GM12864 (cell line): ENCODE measurements around the gene PARP1.

Experiments used
- DNase-seq: peaks from one replicate; pipeline ENCODE4 v3.0.0-alpha.2; 2011; ENCODE audit warnings: low read depth
- H3K4me3 ChIP-seq: 2 replicates; pipeline ENCODE4 v1.5.1; 2011; ENCODE audit warnings: mild to moderate bottlenecking, low read depth, low read length, control low read depth
- TF ChIP-seq, protein P1 (sequence below): IDR thresholded peaks from 2 replicates; pipeline ENCODE4 v1.5.1; 2011; ENCODE audit warnings: low read depth, mild to moderate bottlenecking, moderate library complexity, low read length, control low read depth, inconsistent platforms; ENCODE audit errors: missing control alignments

Gene PARP1

DNA sequence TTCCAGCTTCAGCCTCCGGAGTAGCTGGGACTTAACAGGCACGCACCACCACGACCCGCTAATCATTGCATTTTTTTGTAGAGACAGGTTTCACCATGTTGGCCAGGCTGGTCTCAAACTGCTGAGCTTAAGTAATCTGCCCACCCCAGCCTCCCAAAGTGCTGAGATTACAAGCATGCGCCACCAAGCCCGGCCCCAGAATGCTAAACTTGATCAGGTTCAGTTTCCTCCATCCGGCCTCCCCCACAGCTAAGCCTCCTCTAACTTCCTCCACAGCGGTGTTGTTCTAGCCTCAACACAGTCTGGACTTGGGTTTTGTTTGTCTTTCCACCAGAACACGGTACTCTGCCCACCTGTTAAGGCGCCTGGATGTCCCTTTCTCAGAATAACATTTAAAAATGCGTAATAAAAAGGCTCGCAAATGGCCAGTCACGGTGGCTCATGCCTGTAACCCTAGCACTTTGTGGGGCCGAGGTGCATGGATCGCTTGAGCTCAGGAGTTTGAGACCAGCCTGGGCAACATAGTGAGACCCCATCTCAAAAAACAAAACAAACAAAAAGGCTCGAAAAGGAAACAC is 2.4 kb downstream of the PARP1 start:
- peak overlapping the region; percentile 75 for H3K4me3 ChIP-seq
- DNase-seq, result no peak
- TF ChIP-seq, protein P1, sequence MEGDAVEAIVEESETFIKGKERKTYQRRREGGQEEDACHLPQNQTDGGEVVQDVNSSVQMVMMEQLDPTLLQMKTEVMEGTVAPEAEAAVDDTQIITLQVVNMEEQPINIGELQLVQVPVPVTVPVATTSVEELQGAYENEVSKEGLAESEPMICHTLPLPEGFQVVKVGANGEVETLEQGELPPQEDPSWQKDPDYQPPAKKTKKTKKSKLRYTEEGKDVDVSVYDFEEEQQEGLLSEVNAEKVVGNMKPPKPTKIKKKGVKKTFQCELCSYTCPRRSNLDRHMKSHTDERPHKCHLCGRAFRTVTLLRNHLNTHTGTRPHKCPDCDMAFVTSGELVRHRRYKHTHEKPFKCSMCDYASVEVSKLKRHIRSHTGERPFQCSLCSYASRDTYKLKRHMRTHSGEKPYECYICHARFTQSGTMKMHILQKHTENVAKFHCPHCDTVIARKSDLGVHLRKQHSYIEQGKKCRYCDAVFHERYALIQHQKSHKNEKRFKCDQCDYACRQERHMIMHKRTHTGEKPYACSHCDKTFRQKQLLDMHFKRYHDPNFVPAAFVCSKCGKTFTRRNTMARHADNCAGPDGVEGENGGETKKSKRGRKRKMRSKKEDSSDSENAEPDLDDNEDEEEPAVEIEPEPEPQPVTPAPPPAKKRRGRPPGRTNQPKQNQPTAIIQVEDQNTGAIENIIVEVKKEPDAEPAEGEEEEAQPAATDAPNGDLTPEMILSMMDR, result no peak

DNA sequence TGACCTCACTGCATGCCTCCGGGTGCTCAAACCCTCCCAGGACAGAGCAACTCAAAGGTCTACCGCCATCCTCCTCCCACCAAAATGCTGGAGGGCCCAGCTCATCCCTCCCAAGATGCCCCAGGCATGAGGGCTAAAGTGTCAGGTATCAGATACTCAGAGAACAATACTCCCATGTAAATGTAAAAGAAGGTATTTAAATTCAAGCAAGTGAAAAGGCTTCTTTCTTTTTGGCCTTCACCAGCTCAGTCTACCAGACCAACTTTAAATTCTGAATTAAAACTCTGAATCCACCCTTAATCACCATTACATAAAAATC is 3.0 kb downstream of the PARP1 start:
- TF ChIP-seq, protein P1, result no peak
- H3K4me3 ChIP-seq, result peak overlapping the region; percentile 75
- DNase-seq, result no peak

DNA sequence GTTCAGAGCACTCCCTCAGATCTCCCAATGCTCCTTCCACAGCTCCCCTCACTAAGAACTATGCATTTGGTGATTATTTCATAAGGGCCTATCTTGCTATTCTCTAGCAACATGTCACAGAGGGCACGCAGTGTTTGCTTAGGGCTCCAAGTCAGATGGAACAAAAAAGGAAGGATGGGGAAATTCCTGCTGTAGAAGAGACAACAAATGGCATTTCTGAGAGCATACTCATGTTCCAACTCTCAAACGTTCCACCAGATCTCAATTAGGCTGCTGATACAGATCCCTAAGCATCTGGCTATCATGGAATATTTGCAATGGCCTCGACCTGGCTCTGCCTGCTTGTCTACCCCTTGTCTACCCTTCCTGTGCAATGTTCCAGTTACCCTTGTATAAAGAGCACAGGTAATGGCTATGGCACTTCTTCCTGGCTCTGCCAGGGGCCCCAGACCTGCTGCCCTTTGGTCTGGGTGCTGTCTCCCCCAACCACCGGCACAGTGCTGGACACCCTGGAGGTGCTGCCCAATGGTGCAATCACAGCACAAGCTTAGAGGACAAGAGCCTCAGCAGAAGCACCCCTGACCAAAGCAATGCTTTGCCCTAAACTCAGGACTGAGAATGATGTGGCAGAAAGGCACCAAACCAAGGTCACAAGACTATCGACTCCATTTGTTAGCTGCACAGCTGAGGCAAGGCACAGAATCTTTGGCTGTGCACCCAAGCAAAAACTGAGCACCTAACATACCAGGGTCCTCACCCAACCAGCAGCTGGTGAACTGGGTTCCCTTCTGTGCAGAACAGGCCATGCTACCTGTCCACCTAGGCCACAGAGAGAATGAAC is 3.6 kb downstream of the PARP1 start:
- peak overlapping the region; percentile 75 for H3K4me3 ChIP-seq
- TF ChIP-seq, protein P1, result no peak
- DNase-seq, result no peak

DNA sequence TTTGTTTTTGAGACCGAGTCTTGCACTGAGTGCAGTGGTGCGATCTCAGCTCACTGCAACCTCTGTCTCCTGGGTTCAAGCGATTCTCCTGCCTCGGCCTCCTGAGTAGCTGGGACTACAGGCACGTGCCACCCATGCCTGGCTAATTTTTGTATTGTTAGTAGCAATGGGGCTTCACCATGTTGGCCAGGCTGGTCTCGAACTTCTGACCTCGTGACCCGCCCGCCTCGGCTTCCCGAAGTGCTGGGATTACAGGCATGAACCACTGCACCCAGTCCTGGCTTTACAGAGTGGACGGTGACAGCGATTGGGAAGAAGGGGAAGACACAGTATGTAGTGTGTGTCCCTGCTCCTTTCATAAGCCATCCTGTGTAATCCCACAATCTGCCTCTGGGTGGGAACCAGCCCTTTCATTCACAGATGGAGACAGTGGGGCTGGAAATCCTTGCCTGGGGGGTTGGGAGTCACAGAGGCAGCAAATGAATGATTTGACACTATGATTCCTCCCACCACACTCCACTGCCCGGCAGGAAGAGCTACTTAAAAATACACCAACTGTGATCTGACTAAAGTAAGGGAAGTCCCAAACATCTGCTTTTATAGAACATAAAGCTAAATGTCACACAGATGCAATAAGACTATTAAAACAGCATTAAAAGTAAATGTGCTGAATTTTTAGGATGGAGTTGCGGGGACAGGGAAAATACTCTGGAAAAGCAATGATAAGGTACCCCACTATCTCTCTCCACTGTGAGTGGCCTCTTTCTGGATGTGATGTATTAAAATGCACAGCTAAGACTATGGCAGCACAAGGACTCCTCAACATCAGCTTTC is 4.5 kb downstream of the PARP1 start:
- TF ChIP-seq, protein P1, result peak; percentile 51
- H3K4me3 ChIP-seq, result peak overlapping the region; percentile 75; the same call in 1 of the 2 replicates
- no peak for DNase-seq

DNA sequence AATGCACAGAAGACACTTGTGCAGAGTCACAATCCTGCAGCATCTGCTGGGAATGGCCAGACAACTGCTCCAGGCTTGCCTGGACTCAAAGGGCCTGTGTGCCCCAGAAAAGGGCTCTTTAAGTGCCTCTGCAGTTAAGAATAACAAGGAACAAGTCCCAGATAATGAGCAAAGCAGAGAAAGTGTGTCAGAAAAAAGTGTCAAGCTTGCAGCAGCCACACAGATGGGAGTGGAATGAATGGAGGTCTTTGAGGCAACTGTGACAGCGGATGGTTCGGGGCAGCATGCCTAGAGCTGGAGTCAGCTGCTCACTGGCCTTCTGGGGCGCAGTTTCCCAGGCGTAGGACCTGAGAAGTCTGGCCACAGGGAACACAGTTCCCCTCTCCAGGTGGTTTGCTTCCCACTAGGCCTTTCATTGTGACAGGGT is 5.1 kb downstream of the PARP1 start:
- DNase-seq, result no peak
- TF ChIP-seq, protein P1, result no peak

DNA sequence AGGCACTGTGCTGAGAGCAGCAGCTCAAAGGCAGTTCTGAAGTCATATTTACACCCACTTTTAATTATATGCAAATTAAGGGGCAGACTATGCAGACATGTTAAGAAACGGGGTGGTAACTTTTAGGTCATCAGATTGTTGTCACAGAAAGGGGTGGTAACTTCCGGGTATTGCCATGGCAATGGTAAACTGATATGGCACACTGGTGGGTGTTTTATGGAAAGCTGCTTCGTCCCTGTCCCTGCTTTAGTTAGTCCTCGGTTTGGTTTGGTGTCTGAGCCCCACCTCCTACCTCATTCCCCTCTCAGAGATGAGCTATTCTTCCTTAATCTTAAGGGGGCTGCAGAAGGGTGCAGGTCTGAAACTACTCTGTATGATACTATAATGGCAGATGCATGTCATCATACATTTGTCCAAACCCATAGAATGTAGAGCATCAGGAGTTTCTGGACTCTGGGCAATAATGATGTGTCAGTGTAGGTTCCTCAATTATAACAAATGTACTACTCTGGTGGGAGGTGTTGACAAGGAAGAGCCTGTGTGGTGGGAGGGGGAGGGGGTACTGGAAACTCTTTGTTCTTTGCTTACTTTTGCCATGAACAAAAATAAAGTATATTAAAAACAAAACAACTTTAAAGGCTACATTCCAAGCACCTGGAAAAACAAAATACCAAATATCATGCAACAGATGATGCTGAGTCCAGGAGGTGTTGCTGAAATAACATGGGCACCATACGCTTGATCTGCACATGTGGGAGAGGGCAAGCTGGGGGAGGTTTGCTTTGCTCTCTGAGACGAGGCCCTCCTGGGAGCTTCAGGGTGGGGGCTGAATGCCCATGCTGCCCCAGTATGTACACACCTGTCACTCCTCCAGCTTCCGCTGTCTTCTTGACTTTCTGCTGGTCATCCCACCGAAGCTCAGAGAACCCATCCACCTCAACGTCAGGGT is 6.3 kb downstream of the PARP1 start:
- no peak overlapping the region for H3K4me3 ChIP-seq
- no peak for DNase-seq
- TF ChIP-seq, protein P1, result no peak

More for the DNA sequence above, 5.1 kb downstream of the PARP1 start:
- no peak overlapping the region for H3K4me3 ChIP-seq
